ENCODE data around the gene NDC1. TPM values are rescaled to one million over a fixed set of nuclear protein-coding genes. Genes with fewer than 3 reads are reported as not detected.

NDC1 gene
- total and polyA plus RNA-seq, 2 donors (not counting 3 experiments of a cell fraction or from before 2014, with no cell fraction given) = 23.2 to 29.2 TPM

DNA sequence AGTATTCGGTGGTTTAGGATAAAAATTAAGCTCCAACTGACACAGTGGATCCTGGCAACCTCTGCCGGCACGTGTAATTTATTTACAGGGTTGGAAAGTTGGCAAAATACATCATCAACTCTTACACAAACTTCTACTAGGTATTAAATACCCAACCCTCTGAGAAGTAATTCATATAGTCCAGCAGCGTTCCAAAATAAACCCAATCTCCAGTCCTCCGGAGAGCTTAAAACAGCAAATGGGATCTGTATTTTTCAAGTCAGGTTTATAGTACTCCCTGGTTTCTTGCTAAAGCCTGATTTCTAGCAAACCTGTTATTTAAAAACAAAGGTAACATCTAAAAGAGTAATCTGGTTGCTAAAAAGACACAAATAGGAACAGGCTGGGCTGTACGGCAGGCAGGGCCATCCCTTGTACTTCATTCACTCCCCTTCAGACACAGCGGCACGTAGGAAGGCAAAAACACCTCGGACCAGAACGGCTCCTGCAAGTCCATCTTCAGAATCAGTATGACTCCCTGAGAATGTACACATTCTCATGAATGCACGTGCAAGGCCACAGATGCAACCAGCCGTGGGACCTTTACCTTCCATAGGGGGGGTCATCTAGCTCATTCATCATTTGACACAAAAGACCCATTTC lies 107.8 kb downstream of the NDC1 start:
- no peak for TF ChIP-seq FOS (IDR thresholded peaks at IDR 0.05; ENCODE audit: borderline replicate concordance, insufficient read depth, low read length)
- TF ChIP-seq POLR2A (IDR thresholded peaks at IDR 0.05; ENCODE audit: low read depth, low read length) = no peak
- TF ChIP-seq CTCF (IDR thresholded peaks at IDR 0.05; ENCODE audit: extremely low read depth in 1 of 2, insufficient read depth in 1 of 2, low read depth in 1 of 2, low read length in 2 of 2) = no peak
- TF ChIP-seq MAX (IDR thresholded peaks at IDR 0.05; ENCODE audit: insufficient read depth, insufficient read length) = no peak
- TF ChIP-seq JUN (IDR thresholded peaks at IDR 0.05; ENCODE audit: borderline replicate concordance, insufficient read depth, insufficient read length, low read depth) = no peak
- no peak for TF ChIP-seq MYC (IDR thresholded peaks at IDR 0.05; ENCODE audit: low read depth, low read length)
- TF ChIP-seq POLR2AphosphoS5 (IDR thresholded peaks at IDR 0.05; ENCODE audit: insufficient read depth, low read depth, low read length) = no peak
- TF ChIP-seq EZH2 (IDR thresholded peaks at IDR 0.05; ENCODE audit: borderline replicate concordance, low read depth, low read length, severe bottlenecking) = no peak
- TF ChIP-seq GATA2 (IDR thresholded peaks at IDR 0.05; ENCODE audit: insufficient read depth, insufficient read length, low read depth, low read length) = no peak
- CTCF ChIA-PET = interaction anchor here (0.6 to 0.8 kb wide), 2 partner anchors 143 to 244 kb away, joined by 3 read pairs; no protein-coding TSS in a partner anchor
- no peaks in the 10 kb centered on the region for H3K36me3 ChIP-seq (ENCODE audit: control insufficient read depth in 2 of 2, extremely low read depth in 1 of 2, insufficient read depth in 2 of 2, low read length in 2 of 2)
- no peak overlapping the region for H3K27ac ChIP-seq (ENCODE audit: insufficient read depth, low read depth, low read length)
- H2AFZ ChIP-seq (ENCODE audit: low read depth, low read length) = no peak overlapping the region
- H3K79me2 ChIP-seq (ENCODE audit: control insufficient read depth, insufficient read depth, low read length) = no peaks in the 10 kb centered on the region
- H3K27me3 ChIP-seq (ENCODE audit: control insufficient read depth in 2 of 2, insufficient read depth in 2 of 2, low read length in 2 of 2) = peaks cover 20 to 44% of the 10 kb centered on the region in 2 experiments
- H3K4me1 ChIP-seq (ENCODE audit: control insufficient read depth, extremely low read depth, insufficient read depth, low read length) = no peaks in the 10 kb centered on the region
- no peak overlapping the region for H3K9ac ChIP-seq (replicated peaks; ENCODE audit: extremely low read depth, insufficient read depth, low read length)
- dilution Hi-C loops (cut with MboI; ENCODE audit: extremely low pct_ligation_motif_present, low sequenced_read_pairs) (no loop called here), intact Hi-C loops (cut with micrococcal nuclease) (no loop called here)
- H3K9me3 ChIP-seq (replicated peaks; ENCODE audit: control insufficient read depth, insufficient read depth, low read length) = no peaks in the 10 kb centered on the region
- H3K9me1 ChIP-seq (replicated peaks; ENCODE audit: control insufficient read depth, extremely low read depth, insufficient read depth, low read length) = no peaks in the 10 kb centered on the region
- no peaks in the 10 kb centered on the region for H4K20me1 ChIP-seq (replicated peaks; ENCODE audit: control insufficient read depth, extremely low read depth, insufficient read depth, low read length)
- no TSS peak for BruUV-seq (replicated peaks)
- FAIRE-seq (peak; percentile 15), DNase-seq (ENCODE audit: low read depth, low spot score) (no peak)
- H3K4me3 ChIP-seq (replicated peaks in 1 of 3; ENCODE audit: insufficient read depth in 1 of 3, low read depth in 1 of 3, low read length in 3 of 3) = no peak overlapping the region
- H3K4me2 ChIP-seq (ENCODE audit: insufficient read depth, low read length) = no peak overlapping the region
- POLR2A ChIA-PET = no interaction called here

Measured in endothelial cell of umbilical vein (primary cell).